GM12872 (cell line): ENCODE results near the gene NOCT.

Source experiments
- CTCF ChIP-seq: IDR thresholded peaks from 3 replicates; pipeline ENCODE4 v1.5.1; 2011; ENCODE audit warnings: low read depth, mild to moderate bottlenecking, low read length, moderate library complexity; ENCODE audit not compliant: insufficient read depth

The NOCT gene

GRCh38 chr4:139092271-139092670 lies 76.7 kb downstream of the NOCT start:
- TF ChIP-seq CTCF = no peak
